Transverse colon (tissue), 4 donors: ENCODE measurements around the gene RIMBP3C.
"Not testable (repeated sequence)": the region's sequence is repeated elsewhere in the genome, so short reads cannot be mapped to it uniquely, and the experiment has no call there.

Experiments
- POLR2A ChIP-seq: fragments of 450-650 bp; IDR thresholded peaks from one replicate; pipeline ENCODE4 v1.6.1; 2016; ENCODE audit warnings: antibody characterized with exemption, mild to moderate bottlenecking, moderate library complexity
- POLR2AphosphoS5 ChIP-seq, 3 donors: sonication (generic); formaldehyde crosslinking; IDR thresholded peaks; one replicate each; pipeline ENCODE4 v1.6.1; 2016; ENCODE audit warnings: antibody characterized with exemption in 3 of 3
- TF ChIP-seq, protein P1 (sequence below), 5 experiments: fragments of 200-600 bp in 3 of 5; fragments of 450-650 bp in 2 of 5; sonication (generic) in 3 of 5; IDR thresholded peaks; 1 replicate in 2 of 5; 2 replicates in 3 of 5; pipeline ENCODE4 v1.5.1; 2016 to 2017; ENCODE audit warnings: antibody characterized with exemption in 5 of 5, inconsistent platforms in 3 of 5, mild to moderate bottlenecking in 2 of 5, moderate library complexity in 1 of 5

GRCh38 chr22:21510397-21510796, 40.9 kb downstream of the RIMBP3C start:
- TF ChIP-seq POLR2AphosphoS5 (IDR thresholded peaks at IDR 0.05); POLR2A: not testable (repeated sequence)
- TF ChIP-seq, protein P1, sequence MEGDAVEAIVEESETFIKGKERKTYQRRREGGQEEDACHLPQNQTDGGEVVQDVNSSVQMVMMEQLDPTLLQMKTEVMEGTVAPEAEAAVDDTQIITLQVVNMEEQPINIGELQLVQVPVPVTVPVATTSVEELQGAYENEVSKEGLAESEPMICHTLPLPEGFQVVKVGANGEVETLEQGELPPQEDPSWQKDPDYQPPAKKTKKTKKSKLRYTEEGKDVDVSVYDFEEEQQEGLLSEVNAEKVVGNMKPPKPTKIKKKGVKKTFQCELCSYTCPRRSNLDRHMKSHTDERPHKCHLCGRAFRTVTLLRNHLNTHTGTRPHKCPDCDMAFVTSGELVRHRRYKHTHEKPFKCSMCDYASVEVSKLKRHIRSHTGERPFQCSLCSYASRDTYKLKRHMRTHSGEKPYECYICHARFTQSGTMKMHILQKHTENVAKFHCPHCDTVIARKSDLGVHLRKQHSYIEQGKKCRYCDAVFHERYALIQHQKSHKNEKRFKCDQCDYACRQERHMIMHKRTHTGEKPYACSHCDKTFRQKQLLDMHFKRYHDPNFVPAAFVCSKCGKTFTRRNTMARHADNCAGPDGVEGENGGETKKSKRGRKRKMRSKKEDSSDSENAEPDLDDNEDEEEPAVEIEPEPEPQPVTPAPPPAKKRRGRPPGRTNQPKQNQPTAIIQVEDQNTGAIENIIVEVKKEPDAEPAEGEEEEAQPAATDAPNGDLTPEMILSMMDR (IDR thresholded peaks at IDR 0.05) = not testable (repeated sequence)
